Gastrocnemius medialis (tissue), 4 donors: Measurements from ENCODE around the gene NSUN4.

ENCODE experiments used
- CTCF ChIP-seq, 5 experiments: fragments of 450-650 bp in 3 of 5; fragments of 200-600 bp in 2 of 5; sonication (generic) in 2 of 5; IDR thresholded peaks in 4 of 5; conservative IDR thresholded peaks in 1 of 5; 1 replicate in 4 of 5; 2 replicates in 1 of 5; pipeline ENCODE4 v1.5.1; 2016 to 2019; ENCODE audit warnings: antibody characterized with exemption in 5 of 5, mild to moderate bottlenecking in 3 of 5, moderate library complexity in 3 of 5
- POLR2A ChIP-seq, 2 donors: fragments of 450-650 bp; IDR thresholded peaks; one replicate each; pipeline ENCODE4 v1.6.1; 2017; ENCODE audit warnings: antibody characterized with exemption in 2 of 2, mild to moderate bottlenecking in 2 of 2, moderate library complexity in 2 of 2

- TF ChIP-seq CTCF (IDR thresholded peaks at IDR 0.05 in 4 of 5, conservative IDR thresholded peaks at IDR 0.05 in 1 of 5) (no peak), POLR2A (IDR thresholded peaks at IDR 0.05) (no peak)
These were observed 56.1 kb downstream of the NSUN4 start for GRCh38 chr1:46396441-46397398.
